IPS-18a (cell line): Measurements from ENCODE around the gene MLEC.

Experiments
- H3K27ac ChIP-seq: one replicate; pipeline ENCODE4 v1.5.1; 2013; ENCODE audit warnings: low read length
- H3K27me3 ChIP-seq: one replicate; pipeline ENCODE4 v1.6.1; 2013; ENCODE audit warnings: mild to moderate bottlenecking, low read length; ENCODE audit not compliant: control insufficient read depth, insufficient read depth
- H3K36me3 ChIP-seq: one replicate; pipeline ENCODE4 v1.6.1; 2013; ENCODE audit warnings: low read depth, low read length; ENCODE audit not compliant: control insufficient read depth
- H3K4me1 ChIP-seq: one replicate; pipeline ENCODE4 v1.6.1; 2013; ENCODE audit warnings: low read depth, low read length; ENCODE audit not compliant: control insufficient read depth
- H3K4me3 ChIP-seq: one replicate; pipeline ENCODE4 v1.5.1; 2013; ENCODE audit warnings: low read length
- H3K9ac ChIP-seq: one replicate; pipeline ENCODE4 v1.6.1; 2013; ENCODE audit warnings: mild to moderate bottlenecking, low read length, moderate library complexity
- H3K9me3 ChIP-seq: one replicate; pipeline ENCODE4 v1.6.1; 2013; ENCODE audit warnings: low read depth, low read length; ENCODE audit not compliant: control insufficient read depth

MLEC gene

DNA sequence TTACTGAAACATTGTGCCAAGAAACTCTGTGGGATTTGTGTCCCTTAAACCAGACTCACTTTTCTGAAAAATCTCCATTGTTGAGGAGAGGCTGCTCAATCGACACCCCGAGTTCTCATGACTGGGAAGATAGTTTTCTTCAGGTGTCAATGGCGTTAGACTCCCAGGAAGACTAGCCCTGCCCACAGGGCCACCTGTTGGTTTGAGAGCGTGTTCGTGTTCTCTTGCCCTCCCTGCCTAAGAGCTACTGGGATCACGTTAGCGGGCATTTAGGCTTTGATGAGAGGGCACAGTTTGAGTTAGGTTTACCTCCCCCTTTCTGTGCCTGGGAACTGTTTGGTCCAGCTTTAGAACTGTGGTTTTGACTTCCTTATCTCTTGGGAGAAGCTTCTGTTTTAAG, 12.6 kb downstream of the MLEC start:
- Histone ChIP-seq H3K9ac (no peak overlapping the region), H3K27ac (no peak overlapping the region), H3K4me1 (peaks cover 4% of the 10 kb centered on the region)

GRCh38 chr12:120700886-120701285, 13.9 kb downstream of the MLEC start:
- Histone ChIP-seq H3K27ac (no peak overlapping the region), H3K9ac (no peak overlapping the region), H3K27me3 (no peaks in the 10 kb centered on the region), H3K36me3 (peaks cover 69% of the 10 kb centered on the region), H3K4me1 (no peaks in the 10 kb centered on the region), H3K4me3 (no peak overlapping the region), H3K9me3 (no peaks in the 10 kb centered on the region)

More for the DNA sequence above, 12.6 kb downstream of the MLEC start:
- H3K27me3 ChIP-seq = no peaks in the 10 kb centered on the region
- H3K36me3 ChIP-seq = peaks cover 82% of the 10 kb centered on the region
- H3K4me3 ChIP-seq = no peak overlapping the region
- H3K9me3 ChIP-seq = no peaks in the 10 kb centered on the region

- H3K4me3 ChIP-seq = no peak overlapping the region
- no peak overlapping the region for H3K9ac ChIP-seq
- no peaks in the 10 kb centered on the region for H3K4me1 ChIP-seq
- peaks cover 51% of the 10 kb centered on the region for H3K36me3 ChIP-seq
- no peaks in the 10 kb centered on the region for H3K9me3 ChIP-seq
- H3K27ac ChIP-seq = no peak overlapping the region
- no peaks in the 10 kb centered on the region for H3K27me3 ChIP-seq
These were observed 15.7 kb downstream of the MLEC start for GRCh38 chr12:120702637-120703036.

DNA sequence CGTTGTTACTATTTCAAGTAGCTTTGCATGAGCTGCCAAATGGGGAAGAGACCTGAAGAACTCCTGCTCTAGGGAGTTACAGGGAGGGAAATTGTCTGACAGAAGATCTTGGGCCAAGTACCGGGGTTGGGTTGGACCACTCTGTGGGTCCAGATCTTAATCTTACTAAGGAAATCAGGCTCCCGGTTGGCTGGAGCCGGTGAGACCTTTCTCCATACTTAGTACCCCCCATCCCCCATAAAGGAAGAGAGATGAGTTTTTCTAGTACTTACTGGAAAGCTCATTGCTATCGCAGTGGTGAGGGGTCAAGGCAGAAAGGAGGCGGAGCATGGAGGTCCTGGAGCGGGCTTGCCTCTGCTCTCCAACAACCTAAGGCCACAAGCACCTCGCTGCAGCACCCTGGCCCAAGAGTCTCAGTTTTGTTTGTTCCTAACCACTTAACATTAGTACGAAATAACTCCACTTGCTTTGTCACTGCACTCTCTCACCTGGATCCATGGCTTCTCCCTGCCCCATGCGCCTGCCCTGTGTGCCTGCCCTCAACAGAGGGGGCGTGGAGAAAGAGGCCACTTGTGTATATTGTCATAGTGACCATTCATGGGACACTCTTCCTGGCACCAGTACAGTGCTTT, 16.5 kb downstream of the MLEC start:
- Histone ChIP-seq H3K36me3 (peaks cover 43% of the 10 kb centered on the region), H3K27me3 (no peaks in the 10 kb centered on the region), H3K4me1 (no peaks in the 10 kb centered on the region), H3K27ac (no peak overlapping the region), H3K9me3 (no peaks in the 10 kb centered on the region), H3K4me3 (no peak overlapping the region), H3K9ac (no peak overlapping the region)

GRCh38 chr12:120705618-120706017, 18.7 kb downstream of the MLEC start:
- Histone ChIP-seq H3K27me3 (no peaks in the 10 kb centered on the region), H3K9me3 (no peaks in the 10 kb centered on the region), H3K4me3 (no peak overlapping the region), H3K27ac (no peak overlapping the region), H3K9ac (no peak overlapping the region), H3K36me3 (peaks cover 22% of the 10 kb centered on the region), H3K4me1 (peaks cover 5% of the 10 kb centered on the region)

DNA sequence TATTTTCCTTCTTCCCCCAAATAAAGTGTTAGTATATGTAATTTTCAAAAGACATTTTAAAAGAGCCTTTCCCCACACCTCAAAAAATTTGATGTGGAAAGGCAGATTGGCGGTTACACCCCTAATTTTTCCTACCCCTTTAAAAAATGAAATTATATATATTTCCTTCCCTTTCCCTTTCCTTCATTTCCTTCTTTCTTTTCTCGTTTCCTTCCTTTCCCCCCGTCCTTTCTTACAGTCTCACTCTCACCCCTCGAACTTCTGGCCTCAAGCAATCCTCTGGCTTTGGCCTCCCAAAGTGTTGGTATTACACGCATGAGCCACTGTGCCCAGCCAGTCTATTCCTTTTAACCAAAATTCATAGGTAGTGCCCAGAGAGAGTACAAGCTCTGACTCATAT, 19.1 kb downstream of the MLEC start:
- peaks cover 5% of the 10 kb centered on the region for H3K4me1 ChIP-seq
- no peak overlapping the region for H3K9ac ChIP-seq
- H3K4me3 ChIP-seq = no peak overlapping the region
- H3K9me3 ChIP-seq = no peaks in the 10 kb centered on the region
- peaks cover 18% of the 10 kb centered on the region for H3K36me3 ChIP-seq
- no peak overlapping the region for H3K27ac ChIP-seq
- H3K27me3 ChIP-seq = no peaks in the 10 kb centered on the region

GRCh38 chr12:120708651-120709050, 21.7 kb downstream of the MLEC start:
- peaks cover 16% of the 10 kb centered on the region for H3K4me1 ChIP-seq
- H3K27me3 ChIP-seq = no peaks in the 10 kb centered on the region
- no peaks in the 10 kb centered on the region for H3K9me3 ChIP-seq
- no peak overlapping the region for H3K27ac ChIP-seq
- H3K36me3 ChIP-seq = peaks cover 12% of the 10 kb centered on the region
- no peak overlapping the region for H3K9ac ChIP-seq
- no peak overlapping the region for H3K4me3 ChIP-seq

DNA sequence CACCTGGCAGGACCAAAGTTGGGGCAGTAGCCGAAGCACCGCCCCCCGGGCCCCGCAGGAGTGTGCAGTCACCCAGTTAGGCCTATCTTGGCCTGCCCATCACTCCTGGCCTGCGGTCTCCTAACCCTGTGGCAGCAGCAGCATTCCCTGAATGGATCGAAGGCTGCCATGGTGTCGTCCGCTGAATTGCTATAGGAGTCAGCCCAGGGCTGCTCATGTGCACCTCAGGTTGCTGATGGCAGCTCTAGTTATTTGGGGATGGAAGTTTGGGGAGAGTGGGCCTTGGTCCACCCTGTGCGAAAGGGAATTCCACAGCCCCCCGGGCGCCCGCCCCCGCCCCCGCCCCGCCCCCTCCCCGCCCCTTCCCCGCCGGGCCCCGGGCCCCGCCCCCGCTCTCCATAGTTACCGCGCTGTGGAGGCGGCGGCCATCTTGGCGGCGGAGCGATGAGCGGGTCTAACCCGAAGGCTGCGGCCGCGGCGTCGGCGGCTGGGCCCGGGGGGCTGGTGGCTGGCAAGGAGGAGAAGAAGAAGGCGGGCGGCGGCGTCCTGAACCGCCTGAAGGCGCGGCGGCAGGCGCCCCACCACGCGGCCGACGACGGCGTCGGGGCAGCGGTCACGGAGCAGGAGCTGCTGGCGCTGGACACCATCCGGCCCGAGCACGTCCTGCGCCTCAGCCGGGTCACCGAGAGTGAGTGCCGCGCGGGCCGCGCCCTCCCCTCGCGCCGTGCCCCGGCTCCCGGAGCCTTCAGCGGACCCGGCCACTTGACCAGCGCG, 23.3 kb downstream of the MLEC start, which contains the start of gene UNC119B:
Gene UNC119B (plus strand): TSS at position 428 of the 774 bp plus-strand sequence. CDS start 17 bp downstream, at position 445.
- Histone ChIP-seq H3K9ac (peak within 1 kb of the TSS; percentile 92), H3K36me3 (peaks cover 26% of the 10 kb centered on the region), H3K27me3 (no peaks in the 10 kb centered on the region), H3K4me1 (peaks cover 16% of the 10 kb centered on the region), H3K4me3 (peak within 1 kb of the TSS; percentile 95), H3K9me3 (no peaks in the 10 kb centered on the region), H3K27ac (peak within 1 kb of the TSS; percentile 74)

GRCh38 chr12:120710805-120711296, 23.9 kb downstream of the MLEC start:
- H3K9me3 ChIP-seq = no peaks in the 10 kb centered on the region
- H3K27ac ChIP-seq = peak overlapping the region; percentile 74
- peak overlapping the region; percentile 95 for H3K4me3 ChIP-seq
- H3K9ac ChIP-seq = peak overlapping the region; percentile 92
- peaks cover 30% of the 10 kb centered on the region for H3K36me3 ChIP-seq
- no peaks in the 10 kb centered on the region for H3K27me3 ChIP-seq
- peaks cover 16% of the 10 kb centered on the region for H3K4me1 ChIP-seq

- Histone ChIP-seq H3K36me3 (peaks cover 35% of the 10 kb centered on the region), H3K9me3 (no peaks in the 10 kb centered on the region), H3K9ac (peak overlapping the region; percentile 92), H3K4me1 (peaks cover 16% of the 10 kb centered on the region), H3K27ac (no peak overlapping the region), H3K4me3 (peak overlapping the region; percentile 95), H3K27me3 (no peaks in the 10 kb centered on the region)
These were observed 24.5 kb downstream of the MLEC start for GRCh38 chr12:120711411-120711810.

DNA sequence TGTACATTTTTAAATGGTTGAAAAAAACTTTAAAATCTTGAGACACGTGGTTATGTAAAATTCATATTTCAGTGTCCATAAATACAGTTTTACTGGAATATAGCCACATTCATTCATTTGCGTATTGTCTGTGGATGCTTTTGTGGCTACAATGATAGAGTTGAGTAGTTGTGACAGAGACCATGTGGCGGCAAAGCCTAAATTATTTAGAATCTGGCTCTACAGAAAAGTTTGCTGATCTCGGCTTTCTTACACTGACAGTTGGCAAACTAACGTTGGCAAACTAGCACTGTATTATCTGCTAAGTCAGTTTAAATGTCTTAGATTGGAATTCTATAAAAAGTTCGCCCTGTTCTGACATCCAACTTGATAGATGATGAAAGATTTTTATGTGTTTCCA, 25.7 kb downstream of the MLEC start:
- no peaks in the 10 kb centered on the region for H3K9me3 ChIP-seq
- no peak overlapping the region for H3K4me3 ChIP-seq
- H3K36me3 ChIP-seq = peaks cover 44% of the 10 kb centered on the region
- peaks cover 16% of the 10 kb centered on the region for H3K4me1 ChIP-seq
- H3K9ac ChIP-seq = no peak overlapping the region
- H3K27me3 ChIP-seq = no peaks in the 10 kb centered on the region
- no peak overlapping the region for H3K27ac ChIP-seq
